Stimulated activated CD4-positive, alpha-beta T cell treated with anti-CD3 and anti-CD28 coated beads, TNF-alpha, amount 100 ng/mL, for 24 hours (primary cell): ENCODE data around the gene WDR20.
"Not testable (repeated sequence)": the region's sequence is repeated elsewhere in the genome, so short reads cannot be mapped to it uniquely, and the experiment has no call there.

Source experiments
- DNase-seq, 3 experiments: peaks; one replicate each; pipeline ENCODE4 v3.0.0-alpha.2; 2020; ENCODE audit warnings: low read depth in 3 of 3

WDR20 gene

DNA sequence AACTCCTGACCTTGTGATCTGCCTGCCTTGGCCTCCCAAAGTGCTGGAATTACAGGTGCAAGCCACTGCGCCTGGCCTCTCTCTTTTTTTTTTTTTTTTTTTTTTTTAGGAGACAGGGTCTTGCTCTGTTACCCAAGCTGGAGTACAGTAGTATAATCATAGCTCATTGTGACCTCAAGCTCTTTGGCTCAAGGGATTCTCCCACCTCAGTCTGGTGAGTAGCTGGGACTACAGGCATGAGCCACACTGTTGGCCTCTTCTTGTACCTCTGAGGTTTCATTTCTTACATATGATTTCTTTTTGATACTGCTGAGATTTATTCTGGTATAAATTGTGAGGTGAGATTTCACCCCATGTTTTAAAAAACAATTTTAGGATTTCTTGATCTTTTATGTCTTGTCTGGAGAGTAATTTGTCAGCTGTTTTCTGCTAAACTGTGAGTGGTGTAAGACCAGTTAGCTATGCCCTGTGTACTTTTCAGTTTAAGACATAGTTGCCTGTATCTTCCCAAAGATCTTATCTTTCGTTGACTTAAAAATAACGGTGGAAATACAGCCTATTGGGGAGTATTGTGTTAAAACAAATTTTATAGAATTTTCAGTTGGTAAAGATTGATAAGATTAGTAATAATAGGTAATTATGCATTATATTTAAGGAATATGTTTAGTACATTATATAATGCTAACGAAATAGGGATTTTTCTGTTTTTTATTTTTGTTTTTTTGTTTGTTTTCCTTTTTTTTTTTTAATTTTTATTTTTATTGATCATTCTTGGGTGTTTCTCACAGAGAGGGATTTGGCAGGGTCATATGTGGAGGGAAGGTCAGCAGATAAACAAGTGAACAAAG, 31.7 kb downstream of the WDR20 start:
- DNase-seq, result no peak

GRCh38 chr14:102172021-102172272, 32.2 kb downstream of the WDR20 start:
- not testable (repeated sequence) for DNase-seq

GRCh38 chr14:102172721-102173120, 33.0 kb downstream of the WDR20 start:
- not testable (repeated sequence) for DNase-seq

- no peak for DNase-seq
Observed at GRCh38 chr14:102177161-102177560, 37.5 kb downstream of the WDR20 start.

DNA sequence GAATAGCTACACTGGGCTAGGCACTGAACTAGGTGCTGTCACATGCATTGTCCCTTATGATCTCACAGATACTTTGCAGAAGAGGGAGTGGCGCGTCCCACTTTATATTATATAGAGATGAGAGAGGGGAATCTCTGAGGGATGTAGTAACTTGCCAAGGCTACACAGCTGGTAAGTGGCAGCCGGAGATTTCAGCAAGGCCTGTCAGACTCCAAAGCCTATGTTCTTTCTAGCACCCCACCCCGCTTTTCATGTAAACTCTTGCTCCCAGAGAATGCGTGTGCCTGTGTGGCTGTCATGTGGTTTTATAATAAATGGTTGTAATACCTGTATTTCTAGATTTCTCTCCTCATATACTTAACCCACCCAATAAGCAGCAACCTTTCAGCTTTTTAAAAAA, 39.1 kb downstream of the WDR20 start:
- DNase-seq, result no peak

- no peak for DNase-seq
Observed at GRCh38 chr14:102180248-102180998, 40.7 kb downstream of the WDR20 start.

GRCh38 chr14:102181187-102181586, 41.5 kb downstream of the WDR20 start:
- no peak for DNase-seq

DNA sequence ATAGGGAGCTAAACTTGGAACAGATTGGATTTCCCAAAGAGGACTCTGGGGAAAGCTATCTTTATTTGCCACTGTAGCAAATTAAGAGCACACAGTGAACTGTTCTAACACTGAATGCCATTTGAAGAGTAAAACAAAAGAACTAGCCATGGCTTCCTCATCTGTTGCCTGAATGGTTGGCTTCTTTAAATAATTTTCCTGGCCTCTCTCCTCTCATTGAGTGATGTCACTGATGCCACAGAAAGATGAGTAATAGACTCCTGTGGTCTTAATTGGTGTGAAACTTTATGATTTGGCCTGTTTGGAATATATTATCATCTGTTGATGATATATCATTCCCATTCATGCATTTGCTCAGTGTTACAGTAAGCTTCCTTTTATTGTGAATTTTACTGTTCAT, 42.5 kb downstream of the WDR20 start:
- no peak for DNase-seq

- no peak for DNase-seq
Observed at GRCh38 chr14:102182936-102183619, 43.4 kb downstream of the WDR20 start.

DNA sequence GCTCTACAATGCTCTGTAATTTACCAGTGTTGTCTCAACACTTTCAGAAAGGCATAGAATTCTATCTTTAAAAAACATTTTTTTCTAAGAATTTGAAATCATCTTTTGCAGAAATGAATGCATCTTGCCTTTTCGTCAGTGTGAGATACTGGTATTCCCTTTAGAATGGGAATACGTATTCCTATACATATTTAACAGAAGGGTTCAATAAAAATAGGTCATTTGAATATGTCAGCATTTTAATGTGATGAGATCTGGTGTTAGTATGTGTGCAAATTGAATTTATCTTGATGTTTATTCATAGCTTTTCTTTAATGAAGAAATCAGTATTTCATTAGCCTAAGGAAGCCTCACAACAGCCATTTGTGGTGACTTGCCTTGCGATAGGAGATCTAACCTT, 44.2 kb downstream of the WDR20 start:
- DNase-seq, result no peak

- DNase-seq, result peak in 2 of 3 experiments; percentile 8 to 15
Observed at GRCh38 chr14:102184316-102185035, 44.8 kb downstream of the WDR20 start.

DNA sequence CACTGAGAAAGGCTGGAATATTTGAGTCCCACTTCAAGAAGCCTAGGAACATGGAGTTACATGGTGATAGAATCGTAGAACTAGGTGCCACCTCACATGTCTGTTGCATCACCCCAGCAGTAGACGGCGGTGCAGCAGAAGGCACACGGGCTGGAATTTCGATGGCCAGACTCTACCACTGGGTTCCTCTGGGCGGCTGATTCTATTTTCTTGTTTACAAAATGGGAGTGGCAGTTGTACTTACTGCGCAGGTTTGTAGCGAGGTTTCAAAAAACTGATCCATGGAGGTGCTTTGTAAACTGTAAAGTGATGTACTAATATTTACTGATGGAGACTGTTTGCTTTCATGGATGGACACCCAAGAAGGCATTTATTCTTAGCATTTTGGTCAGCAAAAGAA, 45.7 kb downstream of the WDR20 start:
- DNase-seq, result no peak

- DNase-seq, result no peak
Observed at GRCh38 chr14:102187044-102187443, 47.3 kb downstream of the WDR20 start.

DNA sequence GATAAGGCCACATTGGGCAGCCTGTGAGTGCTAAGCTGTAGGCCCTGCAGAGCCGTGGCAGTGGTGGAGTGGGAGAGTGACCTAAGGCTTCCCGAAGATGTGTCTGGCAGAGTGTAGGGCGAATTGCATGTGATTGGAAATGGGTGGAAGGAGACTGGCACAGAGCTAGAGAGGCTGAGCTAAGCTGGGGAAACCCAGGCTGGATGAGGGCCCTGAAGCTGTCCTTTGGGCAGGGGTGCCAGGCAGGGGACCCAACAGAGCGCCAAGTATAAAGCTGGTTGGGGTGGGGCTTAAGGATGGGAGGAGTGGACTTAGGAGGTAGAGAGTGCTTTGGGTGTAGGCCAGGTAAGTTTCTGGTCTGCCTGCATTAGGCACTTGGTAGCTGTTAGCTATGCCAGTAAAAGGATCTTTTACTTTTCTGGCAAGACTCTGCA, 47.9 kb downstream of the WDR20 start:
- no peak for DNase-seq

GRCh38 chr14:102188187-102188586, 48.5 kb downstream of the WDR20 start:
- DNase-seq, result no peak

GRCh38 chr14:102189874-102190273, 50.2 kb downstream of the WDR20 start:
- no peak for DNase-seq

DNA sequence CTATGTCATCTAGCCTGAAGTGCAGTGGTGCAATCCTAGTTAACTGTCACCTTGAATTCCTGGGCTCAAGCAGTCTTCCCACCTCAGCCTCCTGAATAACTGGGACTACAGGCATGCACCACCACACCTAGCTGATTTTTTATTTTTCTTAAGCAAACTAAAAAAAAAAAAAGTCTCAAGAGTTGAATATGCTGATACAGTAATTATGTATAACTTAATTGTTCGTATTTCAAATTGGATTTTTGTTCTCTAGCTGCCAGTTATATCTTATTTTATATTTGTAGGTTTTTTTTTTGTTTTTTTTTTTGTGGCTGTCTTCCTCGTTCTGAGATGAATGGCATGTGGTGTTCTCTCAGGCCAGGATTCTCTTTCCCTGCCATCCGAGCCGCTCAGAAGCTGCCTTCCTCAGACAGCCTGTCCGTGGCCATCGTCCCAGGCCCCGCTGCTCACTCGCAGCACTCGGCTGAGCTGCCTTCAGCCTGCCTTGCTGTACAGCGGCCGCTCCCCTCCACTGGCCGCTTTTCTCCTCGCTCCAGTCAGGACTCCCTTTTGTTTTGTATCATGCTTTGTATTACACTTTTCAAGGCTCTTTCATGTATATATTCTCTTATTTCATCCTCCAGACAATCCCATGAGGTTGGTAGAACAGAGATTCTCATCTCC, 53.3 kb downstream of the WDR20 start:
- no peak for DNase-seq

DNA sequence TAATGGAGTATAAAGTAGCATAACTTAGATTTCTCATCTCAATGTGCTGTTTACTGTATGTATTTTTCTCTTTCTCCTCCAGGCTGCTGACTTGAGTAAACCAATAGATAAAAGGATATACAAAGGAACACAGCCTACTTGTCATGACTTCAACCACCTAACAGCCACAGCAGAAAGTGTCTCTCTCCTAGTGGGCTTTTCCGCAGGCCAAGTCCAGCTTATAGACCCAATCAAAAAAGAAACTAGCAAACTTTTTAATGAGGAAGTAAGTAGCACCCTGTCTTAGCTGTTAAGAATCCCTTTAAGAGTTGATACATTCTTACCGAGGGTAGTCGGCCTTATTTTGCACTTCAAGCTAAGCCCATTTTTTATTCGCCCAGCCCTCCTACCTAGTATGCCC, 55.2 kb downstream of the WDR20 start:
- no peak for DNase-seq

DNA sequence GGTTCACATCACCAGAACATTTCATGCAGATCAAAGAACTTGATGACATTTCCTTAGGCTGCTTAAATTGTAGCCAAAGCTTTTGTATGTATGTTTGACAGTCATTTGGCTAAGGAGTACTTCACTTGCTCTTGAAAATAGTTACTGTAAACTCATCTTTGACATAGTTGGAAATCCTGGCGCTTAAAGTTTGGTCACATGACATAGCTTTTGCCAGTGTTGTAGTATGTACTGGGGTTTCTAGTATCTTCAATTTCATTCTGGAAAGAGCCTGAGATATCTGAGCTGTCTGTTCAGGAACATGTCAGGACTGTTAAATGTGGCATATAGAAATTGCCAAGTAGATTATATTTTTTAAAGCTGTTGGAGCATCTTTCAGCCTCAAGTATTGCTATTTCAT, 55.7 kb downstream of the WDR20 start:
- no peak for DNase-seq

- no peak for DNase-seq
Observed at GRCh38 chr14:102196039-102196901, 56.6 kb downstream of the WDR20 start.

GRCh38 chr14:102196902-102197230, 57.2 kb downstream of the WDR20 start:
- DNase-seq, result no peak
